Measurements from ENCODE around the gene KRTAP4-4. TPM values are rescaled to one million over a fixed set of nuclear protein-coding genes. Genes with fewer than 3 reads are reported as not detected.
A peak's percentile ranks its signal among the peaks of the same experiment; 100 is the strongest.

Gene KRTAP4-4
- not detected in 2 replicates for total RNA-seq (2021)
- long read RNA-seq: 0 reads

- Histone ChIP-seq H3K27ac (ENCODE audit: insufficient read length, low read depth, low read length) (no peak within 1 kb of the TSS), H2AK5ac (ENCODE audit: insufficient read length, low read length) (no peak within 1 kb of the TSS), H3K56ac (ENCODE audit: insufficient read length, low read depth, low read length) (no peak within 1 kb of the TSS), H4K20me1 (ENCODE audit: control insufficient read depth, insufficient read depth, insufficient read length) (no peaks in the 10 kb centered on the region), H2BK20ac (ENCODE audit: low read depth, low read length, poor library complexity, severe bottlenecking) (no peak within 1 kb of the TSS), H3K14ac (ENCODE audit: insufficient read depth, low read length) (no peak within 1 kb of the TSS), H4K5ac (ENCODE audit: insufficient read length, low read depth, low read length) (no peak within 1 kb of the TSS), H2BK5ac (ENCODE audit: insufficient read length, low read length) (no peak within 1 kb of the TSS), H3K9me3 (ENCODE audit: control insufficient read depth, low read depth, low read length) (no peaks in the 10 kb centered on the region), H3K18ac (ENCODE audit: insufficient read length, low read depth, low read length) (peak within 1 kb of the TSS; percentile 24), H2BK15ac (ENCODE audit: low read depth, low read length) (no peak within 1 kb of the TSS), H2BK120ac (ENCODE audit: low read depth, low read length, poor library complexity, severe bottlenecking) (no peak within 1 kb of the TSS), H3K23ac (ENCODE audit: insufficient read length, low read depth, low read length) (no peak within 1 kb of the TSS), H3T11ph (ENCODE audit: low read length) (no peak within 1 kb of the TSS), H3K27me3 (ENCODE audit: insufficient read depth, low read length) (no peaks in the 10 kb centered on the region), H3K79me2 (ENCODE audit: insufficient read depth, low read length) (no peaks in the 10 kb centered on the region), H3K23me2 (ENCODE audit: insufficient read length, low read depth, low read length, poor library complexity, severe bottlenecking) (no peaks in the 10 kb centered on the region), H2BK12ac (ENCODE audit: insufficient read length, low read depth, low read length) (no peak within 1 kb of the TSS), H3K4me2 (ENCODE audit: insufficient read depth, insufficient read length, low read length) (no peak within 1 kb of the TSS), H3K4me1 (ENCODE audit: insufficient read depth, low read length) (no peaks in the 10 kb centered on the region), H4K8ac (replicated peaks; ENCODE audit: insufficient read length, low read depth, low read length) (no peak within 1 kb of the TSS), H3K79me1 (ENCODE audit: insufficient read depth, low read depth, low read length, poor library complexity, severe bottlenecking) (no peaks in the 10 kb centered on the region), H2AFZ (ENCODE audit: low read length) (no peak within 1 kb of the TSS), H3K9ac (ENCODE audit: extremely low read depth, insufficient read length, low read length) (no peak within 1 kb of the TSS), H3K4ac (ENCODE audit: low read depth, low read length) (no peak within 1 kb of the TSS), H4K91ac (ENCODE audit: insufficient read length, low read depth, low read length) (no peak within 1 kb of the TSS)
- no CpG with 5 or more reads among the region's 1 CpG for WGBS (ENCODE audit: extremely low coverage, insufficient read length, low lambda C conversion rate)
- Mint-ChIP-seq H3K4me1 (peaks cover 0 to 3% of the 10 kb centered on the region in 2 experiments; a peak in 1 of 4 replicates), H3K27me3 (ENCODE audit: low read depth) (no peaks in the 10 kb centered on the region), H3K27ac (no peak within 1 kb of the TSS; a peak in 1 of 7 replicates), H3K36me3 (ENCODE audit: insufficient read depth in 1 of 3, low read depth in 3 of 3) (no peaks in the 10 kb centered on the region), H3K4me3 (no peak within 1 kb of the TSS), H3K9me3 (no peaks in the 10 kb centered on the region)
- no peak for DNase-seq
- TF ChIP-seq, protein P1, sequence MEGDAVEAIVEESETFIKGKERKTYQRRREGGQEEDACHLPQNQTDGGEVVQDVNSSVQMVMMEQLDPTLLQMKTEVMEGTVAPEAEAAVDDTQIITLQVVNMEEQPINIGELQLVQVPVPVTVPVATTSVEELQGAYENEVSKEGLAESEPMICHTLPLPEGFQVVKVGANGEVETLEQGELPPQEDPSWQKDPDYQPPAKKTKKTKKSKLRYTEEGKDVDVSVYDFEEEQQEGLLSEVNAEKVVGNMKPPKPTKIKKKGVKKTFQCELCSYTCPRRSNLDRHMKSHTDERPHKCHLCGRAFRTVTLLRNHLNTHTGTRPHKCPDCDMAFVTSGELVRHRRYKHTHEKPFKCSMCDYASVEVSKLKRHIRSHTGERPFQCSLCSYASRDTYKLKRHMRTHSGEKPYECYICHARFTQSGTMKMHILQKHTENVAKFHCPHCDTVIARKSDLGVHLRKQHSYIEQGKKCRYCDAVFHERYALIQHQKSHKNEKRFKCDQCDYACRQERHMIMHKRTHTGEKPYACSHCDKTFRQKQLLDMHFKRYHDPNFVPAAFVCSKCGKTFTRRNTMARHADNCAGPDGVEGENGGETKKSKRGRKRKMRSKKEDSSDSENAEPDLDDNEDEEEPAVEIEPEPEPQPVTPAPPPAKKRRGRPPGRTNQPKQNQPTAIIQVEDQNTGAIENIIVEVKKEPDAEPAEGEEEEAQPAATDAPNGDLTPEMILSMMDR (conservative IDR thresholded peaks at IDR 0.05): no peak
Observed at GRCh38 chr17:41160648-41161047, at the start of gene KRTAP4-4. Gene KRTAP4-4 (minus strand): TSS chr17:41160748. CDS start chr17:41160691, 57 bp downstream.

Data from H9 (cell line).